SK-N-MC (cell line): ENCODE results near the gene AUTS2.

ENCODE experiments used
- DNase-seq: peaks from one replicate; pipeline ENCODE4 v3.0.0-alpha.2; 2011; ENCODE audit warnings: low read depth, low spot score
- H3K27ac ChIP-seq: fragments of 200-600 bp; sonication (generic); 2 replicates; pipeline ENCODE4 v1.5.1; 2016; ENCODE audit warnings: mixed run types
- H3K36me3 ChIP-seq: fragments of 200-600 bp; sonication (generic); 2 replicates; pipeline ENCODE4 v1.6.1; 2017; ENCODE audit warnings: antibody characterized with exemption, low read length, mixed read lengths; ENCODE audit not compliant: insufficient read depth
- H3K4me3 ChIP-seq: fragments of 200-600 bp; sonication (generic); 2 replicates; pipeline ENCODE4 v1.5.1; 2016
- H3K9ac ChIP-seq: fragments of 200-600 bp; sonication (generic); 2 replicates; pipeline ENCODE4 v1.8.0; 2017; ENCODE audit warnings: mixed run types, mixed read lengths; ENCODE audit not compliant: insufficient read length
- H3K9me3 ChIP-seq: fragments of 200-600 bp; sonication (generic); 2 replicates; pipeline ENCODE4 v1.6.1; 2017; ENCODE audit warnings: low read depth, mild to moderate bottlenecking, antibody characterized with exemption, low read length, moderate library complexity, mixed read lengths
- EZH2 ChIP-seq: fragments of 200-600 bp; sonication (generic); IDR thresholded peaks from one replicate; pipeline ENCODE4 v1.6.1; 2017; ENCODE audit warnings: antibody characterized with exemption
- FOXP2 ChIP-seq: optimal IDR thresholded peaks from 2 replicates; pipeline ENCODE3; 2011; ENCODE audit warnings: mild to moderate bottlenecking, moderate library complexity; ENCODE audit not compliant: insufficient read depth; ENCODE audit errors: extremely low read length, control extremely low read depth
- POLR2AphosphoS5 ChIP-seq: IDR thresholded peaks from 2 replicates; pipeline ENCODE4 v1.6.1; 2012; ENCODE audit warnings: mild to moderate bottlenecking, low read depth, low read length, borderline replicate concordance

The AUTS2 gene

GRCh38 chr7:70484255-70484654 lies 886.0 kb downstream of the AUTS2 start:
- Histone ChIP-seq H3K9ac (no peak overlapping the region), H3K36me3 (no peaks in the 10 kb centered on the region), H3K9me3 (no peaks in the 10 kb centered on the region), H3K27ac (no peak overlapping the region), H3K4me3 (no peak overlapping the region)
- TF ChIP-seq EZH2, result no peak
- no peak for TF ChIP-seq POLR2AphosphoS5
- TF ChIP-seq FOXP2, result no peak
- DNase-seq, result no peak

DNA sequence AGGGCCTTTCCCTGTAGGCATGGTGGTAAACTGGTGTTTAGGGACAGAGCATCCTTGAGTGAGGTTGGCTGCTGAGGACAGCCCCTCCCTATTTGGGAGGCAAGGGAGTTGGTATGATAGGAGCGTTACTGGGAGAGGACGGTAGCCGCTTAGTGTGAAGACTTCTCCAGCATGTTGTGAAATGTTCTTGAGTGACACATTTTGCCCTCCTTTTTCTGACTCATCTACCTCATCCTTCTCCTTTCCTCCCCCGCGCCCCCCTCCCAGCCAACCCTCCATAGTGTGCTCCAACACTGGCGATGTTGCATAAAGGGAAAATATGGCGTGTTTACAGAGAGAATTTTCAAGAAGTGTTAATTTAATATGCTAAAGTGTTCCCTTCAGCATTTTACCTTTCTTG lies 888.7 kb downstream of the AUTS2 start:
- Histone ChIP-seq H3K36me3 (no peaks in the 10 kb centered on the region), H3K9ac (no peak overlapping the region), H3K4me3 (no peak overlapping the region), H3K27ac (no peak overlapping the region), H3K9me3 (no peaks in the 10 kb centered on the region)
- no peak for DNase-seq
- TF ChIP-seq FOXP2 (no peak), EZH2 (no peak), POLR2AphosphoS5 (no peak)

GRCh38 chr7:70487428-70487827 lies 889.2 kb downstream of the AUTS2 start:
- no peak overlapping the region for H3K9ac ChIP-seq
- no peak overlapping the region for H3K4me3 ChIP-seq
- H3K27ac ChIP-seq, result no peak overlapping the region
- no peak for DNase-seq
- no peak for TF ChIP-seq EZH2
- no peak for TF ChIP-seq POLR2AphosphoS5
- no peak for TF ChIP-seq FOXP2
- H3K36me3 ChIP-seq, result no peaks in the 10 kb centered on the region
- no peaks in the 10 kb centered on the region for H3K9me3 ChIP-seq

- H3K36me3 ChIP-seq, result no peaks in the 10 kb centered on the region
- H3K9me3 ChIP-seq, result no peaks in the 10 kb centered on the region
- no peak overlapping the region for H3K9ac ChIP-seq
- DNase-seq, result no peak
- TF ChIP-seq POLR2AphosphoS5, result no peak
- no peak for TF ChIP-seq FOXP2
- TF ChIP-seq EZH2, result no peak
- H3K27ac ChIP-seq, result no peak overlapping the region
- H3K4me3 ChIP-seq, result no peak overlapping the region
Measured at GRCh38 chr7:70487886-70488285, 889.6 kb downstream of the AUTS2 start.

- TF ChIP-seq FOXP2, result no peak
- TF ChIP-seq EZH2, result no peak
- no peak for TF ChIP-seq POLR2AphosphoS5
- no peak overlapping the region for H3K4me3 ChIP-seq
- no peaks in the 10 kb centered on the region for H3K36me3 ChIP-seq
- no peak overlapping the region for H3K9ac ChIP-seq
- no peak for DNase-seq
- H3K27ac ChIP-seq, result no peak overlapping the region
- no peaks in the 10 kb centered on the region for H3K9me3 ChIP-seq
Measured at GRCh38 chr7:70489813-70490212, 891.5 kb downstream of the AUTS2 start.

DNA sequence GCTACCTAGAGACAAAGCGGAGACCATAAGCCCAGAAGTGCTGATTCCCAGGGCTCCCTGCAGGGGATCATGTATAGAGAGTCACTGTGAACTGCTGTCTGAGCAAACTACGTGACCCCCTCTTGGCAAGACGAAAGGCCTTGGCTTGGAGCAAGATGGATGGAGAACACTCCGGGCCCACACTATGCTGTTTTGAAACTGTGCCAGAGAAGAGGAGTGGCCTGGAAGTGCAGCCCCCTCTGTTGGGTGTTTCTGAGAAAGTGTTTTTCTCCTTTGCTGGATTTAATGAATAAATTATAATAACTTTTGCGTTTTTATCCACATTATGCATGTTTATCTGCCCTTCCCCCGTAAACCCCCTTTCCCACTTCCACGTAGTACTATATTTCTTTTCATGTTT lies 894.4 kb downstream of the AUTS2 start:
- Histone ChIP-seq H3K27ac (no peak overlapping the region), H3K9me3 (no peaks in the 10 kb centered on the region), H3K9ac (no peak overlapping the region), H3K4me3 (no peak overlapping the region), H3K36me3 (no peaks in the 10 kb centered on the region)
- DNase-seq, result no peak
- TF ChIP-seq POLR2AphosphoS5, result no peak
- TF ChIP-seq FOXP2, result no peak
- no peak for TF ChIP-seq EZH2

GRCh38 chr7:70494225-70495032 lies 896.2 kb downstream of the AUTS2 start:
- TF ChIP-seq POLR2AphosphoS5 (no peak), FOXP2 (no peak), EZH2 (no peak)
- no peak overlapping the region for H3K9ac ChIP-seq
- H3K9me3 ChIP-seq, result no peaks in the 10 kb centered on the region
- no peak overlapping the region for H3K27ac ChIP-seq
- no peaks in the 10 kb centered on the region for H3K36me3 ChIP-seq
- H3K4me3 ChIP-seq, result no peak overlapping the region
- DNase-seq, result no peak

DNA sequence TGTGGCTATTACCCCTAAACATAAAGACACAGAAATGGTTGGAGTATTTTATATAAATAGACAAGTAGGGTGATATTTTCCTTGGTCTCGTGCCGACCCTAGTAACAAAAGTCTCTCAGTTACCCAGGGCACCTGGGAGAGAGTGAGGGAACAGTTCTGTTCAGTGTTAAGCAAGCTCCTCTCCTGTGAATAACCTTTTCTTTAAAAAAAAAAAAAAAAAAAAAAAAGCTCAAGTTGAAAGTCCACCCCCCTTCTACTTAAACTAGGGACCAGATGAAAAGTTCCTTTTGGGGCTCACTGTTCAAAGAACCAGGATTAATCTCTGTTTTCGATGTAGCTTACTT lies 896.7 kb downstream of the AUTS2 start:
- TF ChIP-seq FOXP2 (no peak), POLR2AphosphoS5 (no peak), EZH2 (no peak)
- H3K4me3 ChIP-seq, result no peak overlapping the region
- no peak for DNase-seq
- H3K36me3 ChIP-seq, result no peaks in the 10 kb centered on the region
- no peak overlapping the region for H3K9ac ChIP-seq
- no peak overlapping the region for H3K27ac ChIP-seq
- H3K9me3 ChIP-seq, result no peaks in the 10 kb centered on the region

- Histone ChIP-seq H3K9me3 (no peaks in the 10 kb centered on the region), H3K27ac (no peak overlapping the region), H3K9ac (no peak overlapping the region), H3K4me3 (no peak overlapping the region), H3K36me3 (no peaks in the 10 kb centered on the region)
- no peak for DNase-seq
- TF ChIP-seq FOXP2 (no peak), POLR2AphosphoS5 (no peak), EZH2 (no peak)
Measured at GRCh38 chr7:70497793-70498192, 899.5 kb downstream of the AUTS2 start.
